HEK293T (cell line): ENCODE data around the gene DIDO1.

Experiments used
- CTCF ChIA-PET: fragments of 350-600 bp; formaldehyde crosslinking; extraction: SDS; loops from one replicate; lab custom pipeline; 2021; ENCODE audit warnings: antibody characterized with exemption, inconsistent platforms; lab: Yijun Ruan, JAX
- POLR2A ChIA-PET: fragments of 350-600 bp; formaldehyde crosslinking; extraction: SDS; loops from one replicate; lab custom pipeline; 2020; ENCODE audit warnings: antibody characterized with exemption, inconsistent platforms; lab: Yijun Ruan, JAX
- DNase-seq: peaks from one replicate; pipeline ENCODE4 v3.0.0; 2012; ENCODE audit warnings: mixed read lengths; ENCODE audit errors: extremely low spot score
- ARNT ChIP-seq: fragments of 450-650 bp; IDR thresholded peaks from 2 replicates; pipeline ENCODE4 v1.6.1; 2017; ENCODE audit warnings: mild to moderate bottlenecking
- BHLHE40 ChIP-seq: fragments of 450-650 bp; IDR thresholded peaks from 2 replicates; pipeline ENCODE4 v1.6.1; 2016; ENCODE audit warnings: mild to moderate bottlenecking, moderate library complexity, borderline replicate concordance
- CTBP1 ChIP-seq: fragments of 450-650 bp; IDR thresholded peaks from 2 replicates; pipeline ENCODE4 v1.6.1; 2016; ENCODE audit warnings: borderline replicate concordance
- ELF4 ChIP-seq: fragments of 450-650 bp; IDR thresholded peaks from 2 replicates; pipeline ENCODE4 v1.6.1; 2017; ENCODE audit warnings: antibody characterized with exemption
- FOXA1 ChIP-seq: fragments of 450-650 bp; IDR thresholded peaks from 2 replicates; pipeline ENCODE4 v1.6.1; 2016; ENCODE audit warnings: mild to moderate bottlenecking
- FOXK2 ChIP-seq: fragments of 450-650 bp; IDR thresholded peaks from 2 replicates; pipeline ENCODE4 v1.6.1; 2016; ENCODE audit warnings: mild to moderate bottlenecking
- FOXM1 ChIP-seq: fragments of 450-650 bp; IDR thresholded peaks from 2 replicates; pipeline ENCODE4 v1.6.1; 2017; ENCODE audit warnings: mild to moderate bottlenecking, borderline replicate concordance
- HDGF ChIP-seq: fragments of 450-650 bp; IDR thresholded peaks from 2 replicates; pipeline ENCODE4 v1.6.1; 2017; ENCODE audit warnings: antibody characterized with exemption, borderline replicate concordance
- L3MBTL2 ChIP-seq: fragments of 450-650 bp; conservative IDR thresholded peaks from 2 replicates; pipeline ENCODE4 v1.6.1; 2016; ENCODE audit warnings: mild to moderate bottlenecking
- LEF1 ChIP-seq: fragments of 450-650 bp; IDR thresholded peaks from 2 replicates; pipeline ENCODE4 v1.6.1; 2017; ENCODE audit warnings: mild to moderate bottlenecking, borderline replicate concordance
- NFRKB ChIP-seq: fragments of 450-650 bp; IDR thresholded peaks from 2 replicates; pipeline ENCODE4 v1.6.1; 2016; ENCODE audit warnings: mild to moderate bottlenecking, moderate library complexity
- PKNOX1 ChIP-seq: fragments of 450-650 bp; IDR thresholded peaks from 2 replicates; pipeline ENCODE4 v1.6.1; 2016
- SP1 ChIP-seq: fragments of 450-650 bp; IDR thresholded peaks from 2 replicates; pipeline ENCODE4 v1.6.1; 2017
- SUZ12 ChIP-seq: fragments of 450-650 bp; IDR thresholded peaks from 2 replicates; pipeline ENCODE4 v1.6.1; 2016; ENCODE audit warnings: mild to moderate bottlenecking
- TARDBP ChIP-seq: fragments of 450-650 bp; IDR thresholded peaks from 2 replicates; pipeline ENCODE4 v1.6.1; 2016
- ZNF384 ChIP-seq: fragments of 450-650 bp; IDR thresholded peaks from 2 replicates; pipeline ENCODE4 v1.6.1; 2016

Gene DIDO1

GRCh38 chr20:62955519-62956386 is 29.4 kb upstream of the DIDO1 start:
- DNase-seq = no peak
- TF ChIP-seq SP1 (no peak), ELF4 (no peak), FOXK2 (no peak), TARDBP (no peak), FOXA1 (no peak), ZNF384 (no peak), LEF1 (no peak), NFRKB (no peak), SUZ12 (no peak), CTBP1 (no peak), HDGF (no peak), ARNT (no peak), FOXM1 (no peak), BHLHE40 (no peak), PKNOX1 (no peak), L3MBTL2 (no peak)
- ChIA-PET POLR2A (no interaction called here), CTCF (interaction anchor here (0.6 to 0.8 kb wide), 2 partner anchors 38 to 56 kb away, joined by 3 read pairs; no protein-coding TSS in a partner anchor)

GRCh38 chr20:62953839-62954703 is 27.8 kb upstream of the DIDO1 start:
- ChIA-PET POLR2A (interaction anchor here (0.8 kb wide), 1 partner anchor 16 kb away, joined by 3 read pairs; the partner anchor contains the start of gene GID8), CTCF (no interaction called here)
- no peak for DNase-seq
- TF ChIP-seq PKNOX1 (no peak), ZNF384 (no peak), TARDBP (no peak), CTBP1 (no peak), SP1 (no peak), LEF1 (no peak), FOXK2 (no peak), ARNT (no peak), ELF4 (no peak), FOXM1 (no peak)

- CTCF ChIA-PET = no interaction called here
- POLR2A ChIA-PET = interaction anchor here (0.8 kb wide), 1 partner anchor 15 kb away, joined by 3 read pairs; the partner anchor contains the start of gene GID8
Measured at GRCh38 chr20:62952968-62953838, 26.9 kb upstream of the DIDO1 start.

GRCh38 chr20:62952373-62952967 is 26.2 kb upstream of the DIDO1 start, which contains the start of gene SLC17A9:
Gene SLC17A9, plus strand, starts transcription at chr20:62952709. Its CDS starts 122 bp downstream, at chr20:62952831.
- ChIA-PET CTCF (no interaction called here), POLR2A (no interaction called here)
- TF ChIP-seq PKNOX1 (no peak), CTBP1 (no peak)
- no peak for DNase-seq

More at GRCh38 chr20:62952968-62953838, 26.9 kb upstream of the DIDO1 start:
- TF ChIP-seq SUZ12 (no peak), HDGF (no peak), BHLHE40 (no peak), ELF4 (no peak)
- no peak for DNase-seq

- no peak for TF ChIP-seq BHLHE40
- no peak for TF ChIP-seq SP1
- TF ChIP-seq NFRKB = no peak
- no peak for TF ChIP-seq SUZ12
- TF ChIP-seq CTBP1 = no peak
- no peak for TF ChIP-seq ARNT
- no peak for TF ChIP-seq TARDBP
- TF ChIP-seq HDGF = no peak
- no peak for TF ChIP-seq ELF4
- TF ChIP-seq FOXM1 = no peak
- DNase-seq = no peak
- ChIA-PET CTCF (no interaction called here), POLR2A (no interaction called here)
Measured at GRCh38 chr20:62951896-62952372, 25.6 kb upstream of the DIDO1 start.
